ENCODE results near the gene STK31.
"Not testable (repeated sequence)": the region's sequence is repeated elsewhere in the genome, so short reads cannot be mapped to it uniquely, and the experiment has no call there.

STK31 gene

GRCh38 chr7:23712368-23713284, 2.6 kb downstream of the STK31 start:
- no peaks in the 10 kb centered on the region for H3K27me3 ChIP-seq (ENCODE audit: control insufficient read depth, insufficient read depth, low read length, poor library complexity, severe bottlenecking)
- H3K27ac ChIP-seq (ENCODE audit: insufficient read depth, low read depth, low read length, poor library complexity, severe bottlenecking), result no peak overlapping the region
- H3K9me3 ChIP-seq (ENCODE audit: control insufficient read depth, low read length), result no peaks in the 10 kb centered on the region
- 54 to 62% methylated on average over 7 of the region's 8 CpGs for WGBS, 2 experiments
- H3K4me1 ChIP-seq (ENCODE audit: control insufficient read depth, insufficient read depth, low read length), result no peaks in the 10 kb centered on the region
- no peak overlapping the region for H3K4me3 ChIP-seq (ENCODE audit: insufficient read depth, low read depth, low read length)
- no peaks in the 10 kb centered on the region for H3K36me3 ChIP-seq (ENCODE audit: control insufficient read depth, insufficient read depth, low read length)

GRCh38 chr7:23713285-23714149, 3.5 kb downstream of the STK31 start:
- Histone ChIP-seq H3K27ac (ENCODE audit: insufficient read depth, low read depth, low read length, poor library complexity, severe bottlenecking) (no peak overlapping the region), H3K4me3 (ENCODE audit: insufficient read depth, low read depth, low read length) (no peak overlapping the region), H3K27me3 (ENCODE audit: control insufficient read depth, insufficient read depth, low read length, poor library complexity, severe bottlenecking) (no peaks in the 10 kb centered on the region), H3K4me1 (ENCODE audit: control insufficient read depth, insufficient read depth, low read length) (no peaks in the 10 kb centered on the region), H3K36me3 (ENCODE audit: control insufficient read depth, insufficient read depth, low read length) (no peaks in the 10 kb centered on the region), H3K9me3 (ENCODE audit: control insufficient read depth, low read length) (no peaks in the 10 kb centered on the region)
- 84 to 89% methylated on average over 4 to 5 of the region's 6 CpGs for WGBS, 2 experiments

GRCh38 chr7:23714150-23714464, 4.1 kb downstream of the STK31 start:
- no peaks in the 10 kb centered on the region for H3K36me3 ChIP-seq (ENCODE audit: control insufficient read depth, insufficient read depth, low read length)
- H3K27ac ChIP-seq (ENCODE audit: insufficient read depth, low read depth, low read length, poor library complexity, severe bottlenecking), result no peak overlapping the region
- WGBS, 2 experiments, result 69 to 71% methylated on average over 2 of the region's 2 CpGs
- no peaks in the 10 kb centered on the region for H3K9me3 ChIP-seq (ENCODE audit: control insufficient read depth, low read length)
- H3K27me3 ChIP-seq (ENCODE audit: control insufficient read depth, insufficient read depth, low read length, poor library complexity, severe bottlenecking), result no peaks in the 10 kb centered on the region
- no peak overlapping the region for H3K4me3 ChIP-seq (ENCODE audit: insufficient read depth, low read depth, low read length)
- H3K4me1 ChIP-seq (ENCODE audit: control insufficient read depth, insufficient read depth, low read length), result no peaks in the 10 kb centered on the region

GRCh38 chr7:23714579-23714978, 4.6 kb downstream of the STK31 start:
- Histone ChIP-seq H3K4me3 (ENCODE audit: insufficient read depth, low read depth, low read length) (no peak overlapping the region), H3K27me3 (ENCODE audit: control insufficient read depth, insufficient read depth, low read length, poor library complexity, severe bottlenecking) (no peaks in the 10 kb centered on the region), H3K36me3 (ENCODE audit: control insufficient read depth, insufficient read depth, low read length) (no peaks in the 10 kb centered on the region), H3K27ac (ENCODE audit: insufficient read depth, low read depth, low read length, poor library complexity, severe bottlenecking) (no peak overlapping the region), H3K9me3 (ENCODE audit: control insufficient read depth, low read length) (no peaks in the 10 kb centered on the region), H3K4me1 (ENCODE audit: control insufficient read depth, insufficient read depth, low read length) (no peaks in the 10 kb centered on the region)
- WGBS, 2 experiments, result 100% methylated on average over 1 of the region's 1 CpG

- Histone ChIP-seq H3K36me3 (ENCODE audit: control insufficient read depth, insufficient read depth, low read length) (no peaks in the 10 kb centered on the region), H3K27me3 (ENCODE audit: control insufficient read depth, insufficient read depth, low read length, poor library complexity, severe bottlenecking) (no peaks in the 10 kb centered on the region), H3K4me1 (ENCODE audit: control insufficient read depth, insufficient read depth, low read length) (no peaks in the 10 kb centered on the region), H3K9me3 (ENCODE audit: control insufficient read depth, low read length) (no peaks in the 10 kb centered on the region), H3K27ac (ENCODE audit: insufficient read depth, low read depth, low read length, poor library complexity, severe bottlenecking) (no peak overlapping the region), H3K4me3 (ENCODE audit: insufficient read depth, low read depth, low read length) (no peak overlapping the region)
- 69 to 80% methylated on average over 6 of the region's 6 CpGs for WGBS, 2 experiments
Observed at GRCh38 chr7:23715099-23715498, 5.1 kb downstream of the STK31 start.

GRCh38 chr7:23717788-23718187, 7.8 kb downstream of the STK31 start:
- Histone ChIP-seq H3K27me3 (ENCODE audit: control insufficient read depth, insufficient read depth, low read length, poor library complexity, severe bottlenecking) (no peaks in the 10 kb centered on the region), H3K27ac (ENCODE audit: insufficient read depth, low read depth, low read length, poor library complexity, severe bottlenecking) (no peak overlapping the region), H3K4me3 (ENCODE audit: insufficient read depth, low read depth, low read length) (no peak overlapping the region), H3K4me1 (ENCODE audit: control insufficient read depth, insufficient read depth, low read length) (no peaks in the 10 kb centered on the region), H3K36me3 (ENCODE audit: control insufficient read depth, insufficient read depth, low read length) (no peaks in the 10 kb centered on the region), H3K9me3 (ENCODE audit: control insufficient read depth, low read length) (no peaks in the 10 kb centered on the region)
- WGBS, 2 experiments, result 94% methylated on average over 1 of the region's 1 CpG; no CpG with 5 or more reads in 1 of the 2 experiments

GRCh38 chr7:23721456-23721855, 11.4 kb downstream of the STK31 start:
- WGBS, 2 experiments, result 96 to 97% methylated on average over 4 of the region's 4 CpGs
- Histone ChIP-seq H3K36me3 (ENCODE audit: control insufficient read depth, insufficient read depth, low read length) (no peaks in the 10 kb centered on the region), H3K4me3 (ENCODE audit: insufficient read depth, low read depth, low read length) (no peak overlapping the region), H3K4me1 (ENCODE audit: control insufficient read depth, insufficient read depth, low read length) (no peaks in the 10 kb centered on the region), H3K27me3 (ENCODE audit: control insufficient read depth, insufficient read depth, low read length, poor library complexity, severe bottlenecking) (no peaks in the 10 kb centered on the region), H3K27ac (ENCODE audit: insufficient read depth, low read depth, low read length, poor library complexity, severe bottlenecking) (no peak overlapping the region), H3K9me3 (ENCODE audit: control insufficient read depth, low read length) (no peaks in the 10 kb centered on the region)

GRCh38 chr7:23722587-23723216, 12.7 kb downstream of the STK31 start:
- H3K9me3 ChIP-seq (ENCODE audit: control insufficient read depth, low read length); H3K4me1 ChIP-seq (ENCODE audit: control insufficient read depth, insufficient read depth, low read length); H3K4me3 ChIP-seq (ENCODE audit: insufficient read depth, low read depth, low read length); H3K27ac ChIP-seq (ENCODE audit: insufficient read depth, low read depth, low read length, poor library complexity, severe bottlenecking); H3K36me3 ChIP-seq (ENCODE audit: control insufficient read depth, insufficient read depth, low read length); H3K27me3 ChIP-seq (ENCODE audit: control insufficient read depth, insufficient read depth, low read length, poor library complexity, severe bottlenecking): not testable (repeated sequence)
- 84 to 85% methylated on average over 21 of the region's 21 CpGs for WGBS, 2 experiments

GRCh38 chr7:23724113-23724512, 14.1 kb downstream of the STK31 start:
- not testable (repeated sequence) for H3K27ac ChIP-seq (ENCODE audit: insufficient read depth, low read depth, low read length, poor library complexity, severe bottlenecking); H3K9me3 ChIP-seq (ENCODE audit: control insufficient read depth, low read length)

GRCh38 chr7:23742051-23742450, 32.0 kb downstream of the STK31 start:
- no peak overlapping the region for H3K27ac ChIP-seq (ENCODE audit: insufficient read depth, low read depth, low read length, poor library complexity, severe bottlenecking)
- H3K9me3 ChIP-seq (ENCODE audit: control insufficient read depth, low read length), result no peaks in the 10 kb centered on the region
- H3K4me1 ChIP-seq (ENCODE audit: control insufficient read depth, insufficient read depth, low read length), result no peaks in the 10 kb centered on the region
- H3K4me3 ChIP-seq (ENCODE audit: insufficient read depth, low read depth, low read length), result no peak overlapping the region
- no peaks in the 10 kb centered on the region for H3K36me3 ChIP-seq (ENCODE audit: control insufficient read depth, insufficient read depth, low read length)
- no peaks in the 10 kb centered on the region for H3K27me3 ChIP-seq (ENCODE audit: control insufficient read depth, insufficient read depth, low read length, poor library complexity, severe bottlenecking)

More at GRCh38 chr7:23724113-23724512, 14.1 kb downstream of the STK31 start:
- H3K4me1 ChIP-seq (ENCODE audit: control insufficient read depth, insufficient read depth, low read length); H3K36me3 ChIP-seq (ENCODE audit: control insufficient read depth, insufficient read depth, low read length); H3K4me3 ChIP-seq (ENCODE audit: insufficient read depth, low read depth, low read length); H3K27me3 ChIP-seq (ENCODE audit: control insufficient read depth, insufficient read depth, low read length, poor library complexity, severe bottlenecking): not testable (repeated sequence)
- 20 to 25% methylated on average over 4 of the region's 4 CpGs for WGBS, 2 experiments

All from ectodermal cell (in vitro differentiated cells).